ENCODE data around the gene ANTXRL. TPM values are rescaled to one million over a fixed set of nuclear protein-coding genes. Genes with fewer than 3 reads are reported as not detected.

The ANTXRL gene
- total and polyA plus RNA-seq, 2 donors: 0.39 to 0.57 TPM

- H3K9me3 ChIP-seq (ENCODE audit: control insufficient read depth in 2 of 2, insufficient read depth in 1 of 2, low read length in 1 of 2): no peaks in the 10 kb centered on the region
- no peaks in the 10 kb centered on the region for H3K36me3 ChIP-seq (ENCODE audit: control insufficient read depth in 2 of 2, insufficient read depth in 2 of 2, low read length in 1 of 2)
- peak overlapping the region; percentile 65 to 87 for H3K4me3 ChIP-seq (ENCODE audit: low read length in 2 of 2)
- peaks cover 12 to 26% of the 10 kb centered on the region in 2 donors for H3K4me1 ChIP-seq (ENCODE audit: control insufficient read depth in 2 of 2, insufficient read depth in 2 of 2, low read length in 2 of 2)
- WGBS: 2% methylated on average over 82 of the region's 82 CpGs
- DNase-seq (ENCODE audit: low read depth in 6 of 9, low spot score in 9 of 9): peak in 5 of 9 donors; percentile 65 to 84 (median 76)
- H3K27ac ChIP-seq (ENCODE audit: low read depth in 1 of 2, low read length in 1 of 2): peak overlapping the region; percentile 47 to 83
- H3K27me3 ChIP-seq (ENCODE audit: control insufficient read depth in 2 of 2, insufficient read depth in 1 of 2, low read length in 1 of 2): peaks cover 6 to 14% of the 10 kb centered on the region in 2 donors
Measured at GRCh38 chr10:46284286-46285229, 2.2 kb upstream of the ANTXRL start.

DNA sequence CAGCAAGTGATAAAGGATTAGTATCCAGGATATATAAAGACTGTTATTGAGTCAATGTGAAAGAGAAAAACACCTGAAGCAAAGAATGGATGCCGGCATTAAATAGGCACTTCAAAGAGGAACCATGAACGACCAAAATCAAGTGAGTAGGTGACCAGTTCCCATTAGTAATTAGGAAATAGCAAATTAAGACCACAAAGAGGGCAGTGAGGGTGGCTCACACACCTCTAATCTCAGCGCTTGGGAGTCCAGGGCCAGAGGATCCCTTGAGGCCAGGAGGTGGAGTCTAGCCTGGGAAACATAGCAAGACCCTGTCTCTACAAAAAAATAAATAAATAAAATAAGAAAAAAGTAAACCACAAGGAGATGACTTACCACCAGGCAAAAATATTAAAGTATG is 1.5 kb upstream of the ANTXRL start:
- WGBS: 49% methylated on average over 3 of the region's 3 CpGs
- no peak for DNase-seq (ENCODE audit: low read depth in 6 of 9, low spot score in 9 of 9)

GRCh38 chr10:46285966-46286620 is 704 bp upstream of the ANTXRL start:
- Histone ChIP-seq H3K36me3 (ENCODE audit: control insufficient read depth in 2 of 2, insufficient read depth in 2 of 2, low read length in 1 of 2) (no peaks in the 10 kb centered on the region), H3K4me3 (ENCODE audit: low read length in 2 of 2) (no peak overlapping the region), H3K9me3 (ENCODE audit: control insufficient read depth in 2 of 2, insufficient read depth in 1 of 2, low read length in 1 of 2) (no peaks in the 10 kb centered on the region), H3K4me1 (ENCODE audit: control insufficient read depth in 2 of 2, insufficient read depth in 2 of 2, low read length in 2 of 2) (peaks cover 12 to 26% of the 10 kb centered on the region in 2 donors), H3K27me3 (ENCODE audit: control insufficient read depth in 2 of 2, insufficient read depth in 1 of 2, low read length in 1 of 2) (peaks cover 6 to 14% of the 10 kb centered on the region in 2 donors), H3K27ac (ENCODE audit: low read depth in 1 of 2, low read length in 1 of 2) (no peak overlapping the region)
- no peak for DNase-seq (ENCODE audit: low read depth in 6 of 9, low spot score in 9 of 9)
- 93% methylated on average over 5 of the region's 5 CpGs for WGBS

More for the DNA sequence above, 1.5 kb upstream of the ANTXRL start:
- Histone ChIP-seq H3K27ac (ENCODE audit: low read depth in 1 of 2, low read length in 1 of 2) (no peak overlapping the region), H3K27me3 (ENCODE audit: control insufficient read depth in 2 of 2, insufficient read depth in 1 of 2, low read length in 1 of 2) (peaks cover 6 to 14% of the 10 kb centered on the region in 2 donors), H3K4me3 (ENCODE audit: low read length in 2 of 2) (peak overlapping the region; percentile 65 to 87), H3K36me3 (ENCODE audit: control insufficient read depth in 2 of 2, insufficient read depth in 2 of 2, low read length in 1 of 2) (no peaks in the 10 kb centered on the region), H3K4me1 (ENCODE audit: control insufficient read depth in 2 of 2, insufficient read depth in 2 of 2, low read length in 2 of 2) (peaks cover 12 to 26% of the 10 kb centered on the region in 2 donors), H3K9me3 (ENCODE audit: control insufficient read depth in 2 of 2, insufficient read depth in 1 of 2, low read length in 1 of 2) (no peaks in the 10 kb centered on the region)

- Histone ChIP-seq H3K9me3 (ENCODE audit: control insufficient read depth in 2 of 2, insufficient read depth in 1 of 2, low read length in 1 of 2) (no peaks in the 10 kb centered on the region), H3K4me1 (ENCODE audit: control insufficient read depth in 2 of 2, insufficient read depth in 2 of 2, low read length in 2 of 2) (peaks cover 11 to 21% of the 10 kb centered on the region in 2 donors), H3K4me3 (ENCODE audit: low read length in 2 of 2) (no peak overlapping the region), H3K27me3 (ENCODE audit: control insufficient read depth in 2 of 2, insufficient read depth in 1 of 2, low read length in 1 of 2) (peaks cover 0 to under 1% of the 10 kb centered on the region in 2 donors), H3K36me3 (ENCODE audit: control insufficient read depth in 2 of 2, insufficient read depth in 2 of 2, low read length in 1 of 2) (no peaks in the 10 kb centered on the region), H3K27ac (ENCODE audit: low read depth in 1 of 2, low read length in 1 of 2) (no peak overlapping the region)
- WGBS: 98% methylated on average over 7 of the region's 7 CpGs
- no peak for DNase-seq (ENCODE audit: low read depth in 6 of 9, low spot score in 9 of 9)
Measured at GRCh38 chr10:46287846-46288477, 1.2 kb downstream of the ANTXRL start.

DNA sequence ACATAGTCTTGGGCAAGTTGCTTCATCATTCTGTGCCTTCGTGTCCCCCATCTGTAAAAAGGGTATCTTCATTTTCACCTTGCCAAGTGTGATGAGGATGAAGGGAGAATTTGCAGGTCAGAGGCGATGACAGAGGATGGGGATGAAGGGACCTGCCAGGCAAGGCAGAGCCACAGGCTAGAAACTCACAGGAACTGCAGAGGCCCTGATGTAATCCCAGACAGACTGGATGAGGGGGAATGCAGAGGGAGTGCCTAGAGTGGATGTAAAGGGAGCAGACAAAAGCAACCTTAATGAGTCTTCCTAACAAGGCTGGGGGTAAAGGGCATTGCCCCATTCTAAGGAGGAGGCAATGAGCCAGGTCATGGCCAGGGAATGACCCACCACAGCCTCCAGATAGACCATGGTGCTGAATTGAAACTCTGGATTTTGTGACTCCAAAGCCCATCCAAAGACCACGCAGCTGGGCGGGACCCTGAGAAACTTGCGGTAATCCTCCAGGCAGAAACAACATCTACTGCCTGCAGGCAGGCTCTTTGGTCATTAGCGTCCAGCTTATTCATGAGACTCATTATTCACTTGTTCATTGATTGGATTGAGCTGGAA is 1.9 kb downstream of the ANTXRL start:
- DNase-seq (ENCODE audit: low read depth in 6 of 9, low spot score in 9 of 9): no peak
- Histone ChIP-seq H3K36me3 (ENCODE audit: control insufficient read depth in 2 of 2, insufficient read depth in 2 of 2, low read length in 1 of 2) (no peaks in the 10 kb centered on the region), H3K4me3 (ENCODE audit: low read length in 2 of 2) (no peak overlapping the region), H3K4me1 (ENCODE audit: control insufficient read depth in 2 of 2, insufficient read depth in 2 of 2, low read length in 2 of 2) (peaks cover 4 to 13% of the 10 kb centered on the region in 2 donors), H3K27ac (ENCODE audit: low read depth in 1 of 2, low read length in 1 of 2) (no peak overlapping the region), H3K27me3 (ENCODE audit: control insufficient read depth in 2 of 2, insufficient read depth in 1 of 2, low read length in 1 of 2) (no peaks in the 10 kb centered on the region), H3K9me3 (ENCODE audit: control insufficient read depth in 2 of 2, insufficient read depth in 1 of 2, low read length in 1 of 2) (no peaks in the 10 kb centered on the region)
- 98% methylated on average over 6 of the region's 6 CpGs for WGBS

GRCh38 chr10:46289209-46289810 is 2.5 kb downstream of the ANTXRL start:
- Histone ChIP-seq H3K27me3 (ENCODE audit: control insufficient read depth in 2 of 2, insufficient read depth in 1 of 2, low read length in 1 of 2) (no peaks in the 10 kb centered on the region), H3K4me3 (ENCODE audit: low read length in 2 of 2) (no peak overlapping the region), H3K36me3 (ENCODE audit: control insufficient read depth in 2 of 2, insufficient read depth in 2 of 2, low read length in 1 of 2) (no peaks in the 10 kb centered on the region), H3K27ac (ENCODE audit: low read depth in 1 of 2, low read length in 1 of 2) (no peak overlapping the region), H3K9me3 (ENCODE audit: control insufficient read depth in 2 of 2, insufficient read depth in 1 of 2, low read length in 1 of 2) (no peaks in the 10 kb centered on the region), H3K4me1 (ENCODE audit: control insufficient read depth in 2 of 2, insufficient read depth in 2 of 2, low read length in 2 of 2) (peaks cover 0 to 10% of the 10 kb centered on the region in 2 donors)
- no peak for DNase-seq (ENCODE audit: low read depth in 6 of 9, low spot score in 9 of 9)
- 99% methylated on average over 7 of the region's 7 CpGs for WGBS

DNA sequence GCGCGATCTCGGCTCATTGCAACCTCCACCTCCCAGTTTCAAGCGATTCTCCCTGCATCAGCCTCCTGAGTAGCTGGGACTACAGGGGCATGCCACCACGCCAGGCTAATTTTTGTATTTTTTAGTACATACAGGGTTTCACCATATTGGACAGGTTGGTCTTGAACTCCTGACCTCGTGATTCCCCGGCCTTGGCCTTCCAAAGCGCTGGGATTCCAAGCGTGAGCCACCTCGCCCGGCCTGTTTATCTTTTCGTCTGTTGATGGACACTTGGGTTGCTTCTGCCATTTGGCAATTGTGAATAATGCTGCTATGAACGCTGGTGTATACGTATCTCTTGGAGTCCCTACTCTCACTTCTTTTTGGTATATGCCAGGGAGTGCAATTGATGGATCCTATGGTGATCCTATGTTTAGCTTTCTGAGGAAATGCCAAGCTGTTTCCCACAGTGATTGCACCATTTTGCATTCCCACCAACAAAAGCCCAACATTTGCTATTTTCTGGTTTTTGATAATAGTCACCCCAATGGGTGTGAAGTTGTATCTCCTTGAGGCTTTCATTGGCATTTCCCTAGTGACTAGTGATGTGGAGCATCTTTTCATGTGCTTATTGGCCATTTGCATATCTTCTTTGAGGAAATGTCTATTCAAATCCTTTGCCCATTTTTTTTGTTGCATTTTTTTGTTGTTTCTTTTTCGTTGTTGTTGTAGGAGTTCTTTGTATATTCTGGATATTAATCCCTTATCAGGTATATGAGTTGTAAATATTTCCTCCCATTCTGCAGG is 3.5 kb downstream of the ANTXRL start:
- 98% methylated on average over 15 of the region's 15 CpGs for WGBS
- peaks cover 5 to 14% of the 10 kb centered on the region in 2 donors for H3K4me1 ChIP-seq (ENCODE audit: control insufficient read depth in 2 of 2, insufficient read depth in 2 of 2, low read length in 2 of 2)
- no peak for DNase-seq (ENCODE audit: low read depth in 6 of 9, low spot score in 9 of 9)

More for the DNA sequence above, 3.5 kb downstream of the ANTXRL start:
- Histone ChIP-seq H3K4me3 (ENCODE audit: low read length in 2 of 2) (no peak overlapping the region), H3K27me3 (ENCODE audit: control insufficient read depth in 2 of 2, insufficient read depth in 1 of 2, low read length in 1 of 2) (no peaks in the 10 kb centered on the region), H3K36me3 (ENCODE audit: control insufficient read depth in 2 of 2, insufficient read depth in 2 of 2, low read length in 1 of 2) (no peaks in the 10 kb centered on the region), H3K27ac (ENCODE audit: low read depth in 1 of 2, low read length in 1 of 2) (no peak overlapping the region), H3K9me3 (ENCODE audit: control insufficient read depth in 2 of 2, insufficient read depth in 1 of 2, low read length in 1 of 2) (no peaks in the 10 kb centered on the region)
